DMS53 treated with DMSO at 0.1 percent for 48 hours (cell line): ENCODE measurements around the gene PGGHG.

ENCODE experiments used
- DNase-seq: peaks from one replicate; lab custom pipeline; 2025; ENCODE audit not compliant: unreplicated experiment; lab: John Stamatoyannopoulos, UW

PGGHG gene

GRCh38 chr11:269146-269890, 19.6 kb upstream of the PGGHG start:
- DNase-seq = no peak

GRCh38 chr11:270451-271318, 18.2 kb upstream of the PGGHG start:
- DNase-seq = no peak

- DNase-seq = no peak
These were observed 17.6 kb upstream of the PGGHG start for GRCh38 chr11:271319-271715.

GRCh38 chr11:272195-272930, 16.6 kb upstream of the PGGHG start:
- no peak for DNase-seq

GRCh38 chr11:272931-273198, 16.1 kb upstream of the PGGHG start:
- no peak for DNase-seq

GRCh38 chr11:276219-276618, 12.7 kb upstream of the PGGHG start:
- no peak for DNase-seq

GRCh38 chr11:278001-278951, 10.7 kb upstream of the PGGHG start, which contains the start of gene NLRP6:
Gene NLRP6 (plus strand): TSS chr11:278407. CDS start chr11:278570, 163 bp downstream.
- DNase-seq = no peak

- no peak for DNase-seq
These were observed 9.6 kb upstream of the PGGHG start for GRCh38 chr11:279040-279965.

GRCh38 chr11:279966-280705, 8.8 kb upstream of the PGGHG start:
- DNase-seq = peak; percentile 55

- no peak for DNase-seq
These were observed 8.0 kb upstream of the PGGHG start for GRCh38 chr11:280706-281485.

GRCh38 chr11:281486-282161, 7.3 kb upstream of the PGGHG start:
- DNase-seq = no peak

GRCh38 chr11:282171-282570, 6.8 kb upstream of the PGGHG start:
- DNase-seq = no peak

GRCh38 chr11:282630-283360, 6.1 kb upstream of the PGGHG start:
- DNase-seq = no peak

- no peak for DNase-seq
These were observed 5.4 kb upstream of the PGGHG start for GRCh38 chr11:283405-284104.

GRCh38 chr11:284105-285020, 4.6 kb upstream of the PGGHG start:
- no peak for DNase-seq
